Keratinocyte (primary cell): ENCODE measurements around the gene HSPB1. TPM values are rescaled to one million over a fixed set of nuclear protein-coding genes. Genes with fewer than 3 reads are reported as not detected.
"Not testable (repeated sequence)": the region's sequence is repeated elsewhere in the genome, so short reads cannot be mapped to it uniquely, and the experiment has no call there.

ENCODE experiments used
- DNase-seq: peaks from one replicate; pipeline ENCODE4 v3.0.0-alpha.2; 2011; ENCODE audit warnings: low read depth, missing footprints, low spot score
- FAIRE-seq: peaks from 2 replicates; lab custom pipeline; 2011; peaks lifted over from hg19 to GRCh38; lab: Jason Lieb, UNC
- H2AFZ ChIP-seq: 2 replicates; pipeline ENCODE4 v1.6.0; 2012; ENCODE audit warnings: low read length, control low read depth, inconsistent platforms; ENCODE audit not compliant: control insufficient read depth
- H3K27ac ChIP-seq: 2 replicates; pipeline ENCODE4 v1.5.1; 2011; ENCODE audit warnings: low read length; ENCODE audit not compliant: control insufficient read depth, insufficient read depth
- H3K27me3 ChIP-seq: 3 replicates; pipeline ENCODE4 v1.6.0; 2011; ENCODE audit warnings: low read length; ENCODE audit not compliant: control insufficient read depth, insufficient read depth; ENCODE audit errors: extremely low read depth
- H3K36me3 ChIP-seq, 2 experiments: 2 replicates in 1 of 2; 3 replicates in 1 of 2; pipeline ENCODE4 v1.5.1; 2011; ENCODE audit warnings: low read length in 2 of 2, mild to moderate bottlenecking in 1 of 2; ENCODE audit not compliant: control insufficient read depth in 2 of 2, insufficient read depth in 2 of 2; ENCODE audit errors: extremely low read depth in 1 of 2
- H3K4me1 ChIP-seq: 3 replicates; pipeline ENCODE4 v1.5.1; 2011; ENCODE audit warnings: low read length; ENCODE audit not compliant: control insufficient read depth, insufficient read depth; ENCODE audit errors: extremely low read depth
- H3K4me2 ChIP-seq: 3 replicates; pipeline ENCODE4 v1.6.0; 2011; ENCODE audit warnings: low read depth, low read length; ENCODE audit not compliant: control insufficient read depth, insufficient read depth; ENCODE audit errors: extremely low read depth
- H3K4me3 ChIP-seq, 3 experiments: fragments of 200-600 bp in 1 of 3; sonication (generic) in 1 of 3; 2 replicates in 2 of 3; 3 replicates in 1 of 3; pipeline ENCODE4 v1.5.1; 2011 to 2016; ENCODE audit warnings: low read length in 3 of 3, mild to moderate bottlenecking in 3 of 3, control low read depth in 2 of 3, inconsistent platforms in 1 of 3, low read depth in 1 of 3, mixed read lengths in 1 of 3, mixed run types in 1 of 3, moderate library complexity in 1 of 3; ENCODE audit not compliant: control insufficient read depth in 2 of 3, insufficient read depth in 2 of 3; ENCODE audit errors: extremely low read depth in 1 of 3
- H3K79me2 ChIP-seq: 2 replicates; pipeline ENCODE4 v1.6.0; 2012; ENCODE audit warnings: low read length; ENCODE audit not compliant: control insufficient read depth, insufficient read depth
- H3K9ac ChIP-seq: 3 replicates; pipeline ENCODE4 v1.6.0; 2011; ENCODE audit warnings: low read length; ENCODE audit not compliant: control insufficient read depth, insufficient read depth; ENCODE audit errors: extremely low read depth
- H3K9me1 ChIP-seq: 3 replicates; pipeline ENCODE4 v1.6.0; 2011; ENCODE audit warnings: low read length; ENCODE audit not compliant: control insufficient read depth, insufficient read depth; ENCODE audit errors: extremely low read depth
- H3K9me3 ChIP-seq: 2 replicates; pipeline ENCODE4 v1.5.1; 2012; ENCODE audit warnings: low read depth, low read length; ENCODE audit not compliant: control insufficient read depth
- H4K20me1 ChIP-seq: 3 replicates; pipeline ENCODE4 v1.6.0; 2011; ENCODE audit warnings: low read length; ENCODE audit not compliant: control insufficient read depth, insufficient read depth; ENCODE audit errors: extremely low read depth
- EZH2 ChIP-seq: IDR thresholded peaks from one replicate; pipeline ENCODE4 v1.6.1; 2012; ENCODE audit warnings: inconsistent platforms, mild to moderate bottlenecking, low read length, moderate library complexity
- dilution Hi-C: fragments of 300-500 bp; cut with MboI; formaldehyde crosslinking; loops from one replicate; pipeline ENCODE4 v1.7.0; 2020; ENCODE audit warnings: low sequenced_read_pairs; ENCODE audit not compliant: extremely low pct_ligation_motif_present
- polyA plus RNA-seq, 5 experiments: library from polyadenylated mRNA; depleted of rRNA in 3 of 5; stranded (reverse) in 3 of 5; stranded (forward) in 1 of 5; unstranded in 1 of 5; fragments of >200 nt; gene quantifications; 1 replicate in 1 of 5; 2 replicates in 3 of 5; 3 replicates in 1 of 5; pipeline versions ENCODE4 v1.2.1 to v1.2.3, GENCODE V29; 2011 to 2012; ENCODE audit warnings: missing spikeins in 2 of 5, low read depth in 1 of 5, low replicate concordance in 1 of 5
- TF ChIP-seq, protein P1 (sequence below), 3 experiments: IDR thresholded peaks in 1 of 3; conservative IDR thresholded peaks in 1 of 3; optimal IDR thresholded peaks in 1 of 3; 2 replicates in 2 of 3; 3 replicates in 1 of 3; pipeline versions ENCODE3 to v1.5.1; 2011; ENCODE audit warnings: low read length in 3 of 3, mild to moderate bottlenecking in 3 of 3, moderate library complexity in 2 of 3, control low read depth in 1 of 3, inconsistent platforms in 1 of 3; ENCODE audit not compliant: insufficient read depth in 2 of 3; ENCODE audit errors: extremely low read depth in 1 of 3

The HSPB1 gene
- polyA plus RNA-seq, 1 donor (not counting 4 experiments of a cell fraction or from before 2014, with no cell fraction given): 460 TPM

- Histone ChIP-seq H3K4me1 (peaks cover 33% of the 10 kb centered on the region), H3K9ac (no peak overlapping the region), H3K4me3 (no peak overlapping the region), H3K79me2 (peaks cover 97% of the 10 kb centered on the region), H3K27ac (no peak overlapping the region), H3K9me1 (peaks cover 11% of the 10 kb centered on the region), H3K27me3 (no peaks in the 10 kb centered on the region), H3K4me2 (peak overlapping the region; percentile 51), H4K20me1 (peaks cover 74% of the 10 kb centered on the region), H3K9me3 (no peaks in the 10 kb centered on the region), H3K36me3 (peaks cover 31 to 51% of the 10 kb centered on the region in 2 experiments), H2AFZ (no peak overlapping the region)
- no peak for FAIRE-seq
- dilution Hi-C loops: no loop called here
- DNase-seq: no peak
- TF ChIP-seq, protein P1, sequence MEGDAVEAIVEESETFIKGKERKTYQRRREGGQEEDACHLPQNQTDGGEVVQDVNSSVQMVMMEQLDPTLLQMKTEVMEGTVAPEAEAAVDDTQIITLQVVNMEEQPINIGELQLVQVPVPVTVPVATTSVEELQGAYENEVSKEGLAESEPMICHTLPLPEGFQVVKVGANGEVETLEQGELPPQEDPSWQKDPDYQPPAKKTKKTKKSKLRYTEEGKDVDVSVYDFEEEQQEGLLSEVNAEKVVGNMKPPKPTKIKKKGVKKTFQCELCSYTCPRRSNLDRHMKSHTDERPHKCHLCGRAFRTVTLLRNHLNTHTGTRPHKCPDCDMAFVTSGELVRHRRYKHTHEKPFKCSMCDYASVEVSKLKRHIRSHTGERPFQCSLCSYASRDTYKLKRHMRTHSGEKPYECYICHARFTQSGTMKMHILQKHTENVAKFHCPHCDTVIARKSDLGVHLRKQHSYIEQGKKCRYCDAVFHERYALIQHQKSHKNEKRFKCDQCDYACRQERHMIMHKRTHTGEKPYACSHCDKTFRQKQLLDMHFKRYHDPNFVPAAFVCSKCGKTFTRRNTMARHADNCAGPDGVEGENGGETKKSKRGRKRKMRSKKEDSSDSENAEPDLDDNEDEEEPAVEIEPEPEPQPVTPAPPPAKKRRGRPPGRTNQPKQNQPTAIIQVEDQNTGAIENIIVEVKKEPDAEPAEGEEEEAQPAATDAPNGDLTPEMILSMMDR (optimal IDR thresholded peaks at IDR 0.05 in 1 of 3, IDR thresholded peaks at IDR 0.05 in 1 of 3, conservative IDR thresholded peaks at IDR 0.05 in 1 of 3; ENCODE audit: extremely low read depth in 1 of 3, insufficient read depth in 2 of 3, low read length in 3 of 3): no peak
- no peak for TF ChIP-seq EZH2
These were observed 32.0 kb downstream of the HSPB1 start for GRCh38 chr7:76334320-76334967.

DNA sequence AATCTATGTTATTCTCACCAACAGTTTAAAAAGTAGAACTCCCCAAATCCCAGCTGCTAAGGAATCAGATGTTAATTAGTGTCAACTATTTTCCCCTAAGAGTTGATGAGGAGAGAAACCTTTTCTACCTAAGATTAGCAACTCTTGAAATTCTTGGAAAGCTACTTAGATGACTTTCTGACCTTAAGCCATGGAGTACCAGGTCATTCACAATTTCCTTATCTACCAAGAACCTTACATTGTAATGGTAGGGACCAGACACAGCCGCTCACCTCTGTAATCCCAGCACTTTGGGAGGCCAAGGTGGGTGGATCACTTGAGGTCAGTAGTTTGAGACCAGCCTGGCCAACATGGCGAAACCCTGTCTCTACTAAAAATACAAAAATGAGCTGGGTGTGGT lies 32.9 kb downstream of the HSPB1 start:
- H3K4me2 ChIP-seq, H3K9me3 ChIP-seq, H3K9ac ChIP-seq, dilution Hi-C loops, FAIRE-seq, H3K27me3 ChIP-seq, H3K4me3 ChIP-seq, H3K27ac ChIP-seq, DNase-seq, H2AFZ ChIP-seq: not testable (repeated sequence)
- H3K4me1 ChIP-seq: peaks cover 35% of the 10 kb centered on the region
- peaks cover 66% of the 10 kb centered on the region for H4K20me1 ChIP-seq
- peaks cover 97% of the 10 kb centered on the region for H3K79me2 ChIP-seq
- peaks cover 23 to 44% of the 10 kb centered on the region in 2 experiments for H3K36me3 ChIP-seq
- H3K9me1 ChIP-seq: peaks cover 13% of the 10 kb centered on the region

- Histone ChIP-seq H4K20me1 (peaks cover 64% of the 10 kb centered on the region), H3K9me3 (no peaks in the 10 kb centered on the region), H3K9ac (no peak overlapping the region), H3K4me3 (no peak overlapping the region), H2AFZ (no peak overlapping the region), H3K4me1 (peaks cover 35% of the 10 kb centered on the region), H3K9me1 (peaks cover 13% of the 10 kb centered on the region), H3K27me3 (no peaks in the 10 kb centered on the region), H3K36me3 (peaks cover 20 to 44% of the 10 kb centered on the region in 2 experiments), H3K79me2 (peaks cover 97% of the 10 kb centered on the region), H3K27ac (no peak overlapping the region), H3K4me2 (no peak overlapping the region)
- TF ChIP-seq EZH2: no peak
- TF ChIP-seq, protein P1 (optimal IDR thresholded peaks at IDR 0.05 in 1 of 3, IDR thresholded peaks at IDR 0.05 in 1 of 3, conservative IDR thresholded peaks at IDR 0.05 in 1 of 3; ENCODE audit: extremely low read depth in 1 of 3, insufficient read depth in 2 of 3, low read length in 3 of 3): no peak
- FAIRE-seq (no peak), DNase-seq (no peak)
- dilution Hi-C loops: no loop called here
These were observed 33.6 kb downstream of the HSPB1 start for GRCh38 chr7:76336094-76336493.
